CD4-positive, alpha-beta T cell treated with Interferon alpha-2 for 1 hour (primary cell): ENCODE measurements around the gene DIP2C.
"Not testable (repeated sequence)": the region's sequence is repeated elsewhere in the genome, so short reads cannot be mapped to it uniquely, and the experiment has no call there.

ENCODE experiments used
- DNase-seq, 2 donors: peaks; one replicate each; pipeline ENCODE4 v3.0.0-alpha.2; 2020 to 2022

DIP2C gene

DNA sequence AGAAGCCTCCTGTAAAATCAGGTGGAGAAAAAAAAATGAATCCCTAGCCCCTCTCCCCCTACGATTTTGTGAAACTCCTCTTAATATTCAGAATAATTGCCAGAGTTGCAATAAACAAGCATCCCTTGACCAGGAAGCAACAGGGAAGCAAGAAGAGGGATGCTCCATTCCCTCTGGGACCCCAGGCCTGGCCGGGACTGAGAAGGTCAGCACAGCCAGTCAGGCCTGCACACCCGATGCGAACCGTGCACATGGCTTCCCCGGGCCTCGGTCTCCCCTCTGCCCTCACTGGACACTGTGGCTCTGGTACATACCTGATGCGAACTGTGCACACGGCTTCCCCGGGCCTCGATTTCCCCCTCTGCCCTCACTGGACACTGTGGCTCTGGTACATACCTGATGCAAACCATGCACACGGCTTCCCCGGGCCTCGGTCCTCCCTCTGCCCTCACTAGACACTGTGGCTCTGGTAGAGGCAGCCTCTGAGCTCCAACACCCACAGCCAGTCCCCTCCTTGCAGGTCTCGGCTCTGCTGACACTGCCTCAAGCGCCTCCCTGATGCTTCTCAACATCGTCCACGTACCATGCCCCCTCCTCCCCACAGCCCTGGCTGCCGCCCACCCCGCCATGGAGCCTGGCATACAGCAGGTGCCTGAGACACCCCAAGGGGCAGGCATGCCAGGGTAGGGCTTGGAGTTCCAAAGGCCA is 138.6 kb downstream of the DIP2C start:
- DNase-seq = no peak

DNA sequence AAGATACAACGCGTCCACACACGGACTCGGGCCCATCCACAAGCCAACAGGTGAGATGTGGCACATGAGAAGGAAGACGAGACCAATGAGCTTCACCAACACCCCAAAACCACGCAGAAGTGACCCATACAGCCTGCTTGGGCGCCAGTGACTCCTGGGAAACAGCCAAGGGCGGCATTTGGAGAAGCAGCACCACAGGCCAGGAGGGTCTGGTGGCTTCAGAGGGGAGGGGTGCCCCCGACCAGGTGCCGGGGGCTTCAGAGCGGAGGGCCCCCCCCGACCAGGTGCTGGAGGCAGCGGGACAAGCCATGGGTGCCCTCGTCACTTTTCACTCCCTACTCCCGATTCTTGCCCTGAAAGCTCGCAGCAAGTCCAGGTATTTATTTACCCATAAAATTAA is 140.1 kb downstream of the DIP2C start:
- no peak for DNase-seq

DNA sequence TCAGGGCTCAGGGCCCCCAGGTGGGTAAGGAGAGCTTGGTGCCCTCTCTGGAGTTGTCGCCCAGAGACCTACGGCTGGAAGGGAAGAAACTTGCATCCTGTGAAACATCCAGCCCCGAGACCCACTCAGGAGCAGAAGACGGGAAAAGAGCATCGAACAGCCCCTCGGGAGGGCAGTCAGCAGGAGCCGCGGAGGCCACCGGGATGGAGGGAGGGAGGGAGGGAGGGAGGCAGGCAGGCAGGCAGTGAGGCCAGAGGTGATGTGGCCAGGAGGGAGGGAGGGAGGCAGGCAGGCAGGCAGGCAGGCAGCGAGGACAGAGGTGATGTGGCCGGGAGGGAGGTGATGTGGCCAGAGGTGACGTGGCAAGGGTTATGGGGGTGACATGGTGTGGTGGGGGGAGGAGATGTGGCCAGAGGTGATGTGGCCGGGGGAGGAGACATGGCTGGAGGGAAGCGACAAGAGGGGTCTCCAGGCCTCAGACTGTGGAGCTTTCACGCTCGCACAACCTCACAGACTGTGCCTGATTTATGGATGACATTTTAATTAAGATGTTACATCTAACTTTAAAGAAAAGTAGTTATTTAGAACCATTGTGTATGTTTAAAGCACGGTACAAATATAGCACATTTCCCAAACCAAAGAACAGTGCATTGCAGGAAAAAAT is 141.1 kb downstream of the DIP2C start:
- no peak for DNase-seq

DNA sequence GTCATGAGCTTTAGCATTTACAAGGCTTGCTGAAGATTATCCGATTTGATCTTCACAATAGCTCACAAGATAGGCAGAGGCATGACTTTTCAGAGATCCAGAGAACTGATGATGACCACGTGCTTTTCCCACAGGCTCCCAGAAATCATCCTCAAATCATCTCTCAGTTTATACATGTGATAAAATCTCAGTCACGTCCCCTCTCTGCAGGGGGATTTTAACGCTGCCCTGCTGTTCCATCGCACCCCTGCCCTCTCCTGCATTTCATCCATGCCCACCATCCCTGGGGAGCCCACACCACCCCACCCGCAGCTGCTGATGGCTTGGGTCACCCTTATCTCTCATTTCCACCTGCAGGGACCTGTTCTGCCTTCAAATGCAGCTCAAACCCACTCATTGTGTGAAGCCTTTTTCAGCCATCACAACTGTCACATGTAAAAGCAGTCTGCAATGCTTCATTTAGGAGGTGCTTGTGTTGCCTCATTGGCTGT is 141.8 kb downstream of the DIP2C start:
- DNase-seq = no peak

DNA sequence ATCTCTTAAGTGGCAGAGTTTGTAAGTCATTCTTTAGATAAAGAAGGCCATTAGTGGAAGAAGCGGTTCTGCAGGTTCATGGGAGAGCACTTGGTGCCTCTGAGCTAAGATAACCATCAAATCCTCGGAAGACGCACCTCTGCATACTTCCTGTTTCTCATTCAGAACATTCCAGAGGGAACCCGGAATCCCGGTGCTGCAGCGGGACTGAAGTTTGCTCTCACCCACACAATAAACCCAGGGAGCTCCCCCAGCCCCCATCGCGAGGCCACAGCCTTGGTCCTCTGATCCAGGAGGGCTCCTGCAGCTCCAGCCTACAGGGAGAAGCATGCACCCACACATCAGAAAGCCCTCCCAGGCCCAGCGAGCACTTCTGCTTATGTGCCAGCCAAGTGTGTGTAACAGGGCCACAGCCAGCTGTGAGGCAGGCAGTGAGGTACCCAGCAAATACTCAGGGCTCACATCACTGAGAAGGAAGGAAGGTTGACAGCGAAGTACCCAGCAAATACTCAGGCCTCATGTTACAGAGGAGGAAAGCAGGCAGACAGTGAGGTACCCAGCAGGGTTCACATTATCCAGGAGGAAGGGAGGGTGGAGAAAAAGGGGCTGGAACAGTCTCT is 142.4 kb downstream of the DIP2C start:
- DNase-seq = no peak

DNA sequence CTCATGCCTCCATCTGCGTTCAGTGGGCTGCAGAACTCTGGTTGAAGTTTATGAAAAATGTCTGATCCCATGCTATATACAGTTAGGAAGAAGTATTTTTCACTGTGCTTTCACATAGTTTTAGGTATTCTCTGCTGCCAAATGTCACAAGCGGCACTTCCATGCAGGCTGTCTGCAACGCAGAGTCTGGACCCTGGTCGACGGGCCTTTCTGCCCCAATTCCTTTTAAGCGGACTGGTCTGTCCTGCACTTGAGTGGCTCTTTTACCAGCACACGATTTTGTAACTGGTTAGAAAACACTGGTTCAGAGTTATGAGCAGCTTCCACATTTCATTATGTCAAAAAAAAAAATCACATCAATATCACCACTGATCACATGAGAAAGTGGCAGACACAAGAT is 143.0 kb downstream of the DIP2C start:
- DNase-seq = no peak

DNA sequence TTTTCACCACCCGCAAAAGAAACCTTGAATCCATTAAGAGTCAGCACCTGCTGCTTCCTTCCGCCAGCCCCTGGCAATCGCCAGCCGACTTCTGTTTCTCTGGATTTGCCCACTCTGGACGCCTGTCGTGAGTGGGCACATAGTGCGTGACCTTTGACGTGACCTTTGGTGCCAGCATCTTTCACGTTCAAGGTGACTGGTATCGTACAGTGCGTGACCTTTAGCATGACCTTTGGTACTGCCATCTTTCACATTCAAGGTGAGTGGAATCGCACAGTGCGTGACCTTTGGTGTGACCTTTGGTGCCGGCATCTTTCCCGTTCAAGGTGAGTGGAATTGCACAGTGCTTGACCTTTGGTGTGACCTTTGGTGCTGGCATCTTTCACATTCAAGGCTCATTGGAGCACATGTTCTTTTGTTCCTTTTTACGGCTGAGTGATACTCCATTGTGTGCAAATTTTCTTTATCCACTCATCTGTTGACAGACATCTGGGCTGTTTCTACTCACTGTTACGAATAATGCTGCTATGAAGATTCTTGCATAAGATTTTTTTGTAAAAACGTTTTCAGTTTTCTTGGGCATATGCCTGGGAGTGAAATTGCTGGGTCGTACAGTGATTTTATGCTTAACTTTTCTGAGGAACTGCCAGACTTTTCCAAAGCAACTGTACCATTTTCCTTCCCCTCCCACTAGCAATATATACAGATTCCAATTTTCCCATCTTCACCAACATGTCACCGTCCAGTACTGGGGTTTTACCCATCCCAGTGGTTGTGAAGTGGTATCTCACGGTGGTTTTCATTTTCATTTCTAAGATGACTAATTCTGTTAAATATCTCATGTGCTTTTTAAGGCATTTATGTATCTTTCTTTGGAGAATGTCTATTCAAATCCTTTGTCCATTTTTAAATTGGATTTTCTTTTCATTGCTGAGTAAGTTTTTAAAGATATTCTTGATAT is 145.3 kb downstream of the DIP2C start:
- DNase-seq = no peak

DNA sequence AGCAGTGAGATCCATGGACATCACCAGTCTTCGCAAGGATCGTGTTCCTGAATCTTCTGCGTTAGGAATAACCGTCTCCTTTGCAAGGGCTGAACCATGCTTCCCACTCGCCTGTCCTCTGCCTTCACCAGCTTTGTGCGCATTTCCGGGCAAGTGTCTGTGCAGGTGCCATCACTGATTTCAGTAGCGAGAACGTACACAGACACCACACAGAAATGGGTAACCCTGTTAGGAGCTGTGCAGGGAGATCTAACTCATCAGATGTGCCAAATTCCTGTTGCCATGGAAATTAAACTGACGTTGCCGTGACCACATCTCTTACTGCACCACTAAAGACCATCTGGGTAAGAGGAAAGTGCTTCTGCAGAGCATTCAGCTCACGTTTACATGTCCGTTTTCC is 146.3 kb downstream of the DIP2C start:
- no peak for DNase-seq

DNA sequence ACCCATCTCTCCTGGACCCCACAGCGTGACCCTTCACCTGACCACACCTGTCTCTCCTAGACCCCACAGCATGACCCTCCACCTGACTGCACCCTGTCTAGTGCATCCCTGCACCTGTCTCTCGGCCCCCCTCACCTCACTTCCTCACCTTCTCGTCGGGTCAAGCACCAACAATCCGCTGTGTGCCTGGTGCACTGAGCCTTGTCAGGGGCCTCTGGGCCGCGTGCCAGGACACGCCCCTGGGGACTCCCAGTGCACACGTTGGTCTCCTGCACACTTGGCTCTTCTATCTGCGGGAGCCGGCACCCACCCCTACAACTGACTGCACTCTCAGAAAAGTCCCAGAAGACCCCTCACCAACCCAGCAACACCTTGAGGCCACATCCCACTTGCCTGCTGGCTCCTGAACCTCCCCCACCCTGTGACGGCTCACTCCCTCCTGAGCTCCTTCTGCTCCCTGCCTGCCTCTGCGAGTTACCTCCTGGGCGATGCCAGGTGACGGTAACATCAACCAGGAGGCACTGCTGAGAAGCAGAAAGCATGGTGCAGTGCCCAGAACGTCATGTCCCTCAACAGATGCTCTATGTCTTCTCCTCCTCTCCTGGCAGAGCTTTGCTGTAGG is 147.6 kb downstream of the DIP2C start:
- no peak for DNase-seq

DNA sequence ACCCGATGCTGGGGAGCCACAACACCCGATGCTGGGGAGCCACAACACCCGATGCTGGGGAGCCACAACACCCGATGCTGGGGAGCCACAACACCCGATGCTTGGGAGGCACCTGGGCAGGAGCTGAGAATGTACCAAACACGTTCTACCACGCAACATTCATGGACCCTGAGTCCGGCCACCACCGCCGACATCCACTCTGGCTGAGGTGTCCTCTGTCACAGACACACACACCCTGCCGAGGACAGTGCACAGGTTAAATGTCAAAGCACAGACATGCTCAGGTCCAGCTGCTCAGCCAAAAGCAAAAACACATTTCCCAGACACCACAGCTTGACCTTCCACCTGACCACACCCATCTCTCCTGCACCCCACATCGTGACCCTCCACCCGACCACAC is 148.4 kb downstream of the DIP2C start:
- no peak for DNase-seq

DNA sequence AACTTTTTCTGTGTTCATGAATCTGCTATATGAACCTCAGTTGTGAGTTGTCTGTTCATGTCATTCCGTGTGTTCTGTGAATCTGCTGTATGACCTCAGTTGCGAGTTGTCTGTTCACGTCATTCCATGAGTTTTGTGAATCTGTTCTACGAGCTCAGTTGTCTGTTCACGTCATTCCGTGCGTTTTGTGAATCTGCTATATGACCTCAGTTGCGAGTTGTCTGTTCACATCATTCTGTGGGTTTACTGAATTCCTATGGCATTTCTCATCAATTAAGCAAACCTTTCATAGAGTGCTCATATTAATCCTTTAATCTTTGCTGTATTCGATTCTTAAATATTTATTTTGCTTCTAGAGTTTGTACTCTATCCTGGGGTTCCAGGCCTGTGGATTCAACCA is 150.6 kb downstream of the DIP2C start:
- no peak for DNase-seq

DNA sequence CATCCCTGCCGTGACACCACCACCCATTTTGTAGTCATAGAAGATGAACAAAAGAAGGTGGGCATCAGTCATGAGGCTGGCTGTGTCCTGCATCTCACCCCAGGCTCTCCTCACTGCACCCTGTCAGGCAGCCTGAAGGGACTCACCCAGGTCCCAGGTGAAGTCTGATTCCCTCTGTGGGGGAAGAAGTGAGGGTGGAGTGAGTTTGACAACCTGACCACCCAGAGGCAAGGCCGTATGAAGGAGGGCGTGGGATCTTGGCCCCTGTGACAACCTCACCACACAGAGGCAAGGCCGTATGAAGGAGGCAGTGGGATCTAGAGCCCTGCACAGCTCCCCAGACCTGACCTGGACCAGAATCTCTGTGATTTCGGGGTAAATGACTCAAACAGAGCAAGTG is 152.5 kb downstream of the DIP2C start:
- no peak for DNase-seq

DNA sequence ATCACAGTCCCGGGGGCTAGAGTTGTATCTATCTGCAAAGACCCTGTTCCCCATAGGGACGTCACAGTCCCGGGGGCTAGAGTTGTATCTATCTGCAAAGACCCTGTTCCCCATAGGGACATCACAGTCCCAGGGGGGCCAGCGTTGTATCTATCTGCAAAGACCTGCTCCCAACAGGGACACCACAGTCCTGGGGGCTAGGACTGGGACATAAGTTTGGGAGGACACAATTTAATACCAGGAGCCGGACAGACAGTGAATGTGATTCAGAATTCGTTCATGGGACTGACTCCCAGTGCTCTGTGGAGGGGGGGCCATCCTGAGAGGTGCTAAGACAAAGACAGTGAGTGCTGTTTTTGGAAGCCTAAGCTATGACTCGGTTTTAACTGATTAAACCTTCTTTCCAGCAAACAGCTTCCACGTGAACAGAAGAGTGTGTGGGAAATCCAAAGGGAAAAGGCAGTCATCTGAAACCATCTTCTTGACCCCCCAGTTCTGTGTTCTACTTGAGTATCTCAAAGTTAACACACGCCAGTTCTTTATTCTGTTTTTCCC is 153.0 kb downstream of the DIP2C start:
- DNase-seq = no peak

DNA sequence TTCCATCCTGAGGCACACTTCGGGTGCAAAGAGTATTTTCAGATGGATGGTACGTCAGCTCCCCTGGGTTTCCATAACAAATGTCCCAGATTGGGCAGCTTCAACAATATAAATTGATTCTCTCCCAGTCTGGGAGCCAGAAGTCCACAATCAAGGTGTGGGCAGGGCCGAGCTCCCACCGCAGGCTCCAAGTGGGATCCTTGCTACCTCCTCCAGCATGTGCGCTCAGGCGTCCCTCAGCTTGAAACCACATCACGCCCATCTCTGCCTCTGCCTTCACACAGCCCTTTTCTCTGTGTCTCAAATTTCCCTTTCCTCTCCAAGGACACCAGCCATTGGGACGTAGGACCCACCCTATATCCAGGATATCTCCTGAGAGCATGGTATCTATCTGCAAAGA is 153.5 kb downstream of the DIP2C start:
- DNase-seq = no peak

DNA sequence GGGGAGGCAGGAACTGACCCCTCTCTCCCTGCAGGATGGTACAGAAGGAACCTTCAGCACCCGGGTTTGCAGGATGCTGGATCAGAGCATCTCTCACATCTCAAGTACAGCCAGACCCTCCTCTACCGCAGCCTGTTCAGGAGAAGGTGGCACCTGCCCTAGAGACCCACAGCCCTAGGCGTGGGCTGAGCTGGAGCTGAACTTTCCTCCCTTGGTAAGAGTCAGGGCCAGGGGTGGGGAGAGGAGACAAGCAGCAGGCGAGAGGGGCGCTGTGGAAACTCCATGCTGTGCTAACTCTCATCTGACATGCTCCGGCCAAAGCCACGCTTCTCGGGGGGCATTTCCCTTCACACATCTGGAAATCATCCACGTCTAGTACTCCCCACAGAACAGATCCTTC is 154.4 kb downstream of the DIP2C start:
- no peak for DNase-seq

DNA sequence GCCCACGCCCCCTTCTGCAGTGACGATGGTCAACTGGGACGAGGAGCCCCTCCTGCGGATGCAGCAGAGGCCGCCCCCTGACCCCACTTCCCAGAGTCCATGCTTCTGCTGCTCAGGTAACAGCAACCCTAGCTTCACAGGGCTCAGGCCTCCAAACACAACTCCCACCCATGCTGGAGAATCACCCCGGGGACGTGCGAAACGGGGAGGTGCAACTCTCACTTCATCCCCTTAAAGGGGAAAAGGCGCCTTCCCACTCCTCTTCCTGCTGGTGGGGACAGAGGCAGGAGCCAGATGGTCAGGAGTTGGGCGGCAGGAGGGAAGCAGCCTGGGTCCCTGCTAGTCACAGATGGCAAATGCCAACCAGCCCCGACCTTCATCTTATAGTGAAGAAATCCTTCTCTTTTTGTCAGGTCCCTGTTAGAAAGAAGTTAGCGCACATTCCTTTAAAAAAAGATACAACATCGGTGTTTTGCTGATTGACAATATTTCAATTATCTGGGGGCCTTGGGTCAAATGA is 155.4 kb downstream of the DIP2C start:
- DNase-seq = no peak

DNA sequence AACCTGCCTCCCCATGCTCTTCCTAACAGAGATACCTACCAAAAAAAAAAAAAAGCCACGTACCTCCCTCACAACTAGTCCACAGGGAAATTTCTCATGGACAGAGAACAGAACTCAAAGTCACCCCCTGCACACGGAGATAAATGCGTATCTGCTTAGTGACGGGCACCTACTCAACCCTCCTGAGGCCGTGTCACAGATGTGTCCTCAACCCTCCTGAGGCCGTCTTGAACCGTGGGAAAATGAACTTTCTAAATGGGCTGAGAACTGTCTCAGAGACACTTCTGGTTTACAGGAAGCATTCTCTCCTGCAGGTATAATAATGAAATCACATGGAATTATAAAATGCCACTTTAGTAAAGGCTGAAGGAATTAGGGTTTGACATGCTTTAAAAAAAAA is 155.9 kb downstream of the DIP2C start:
- no peak for DNase-seq

DNA sequence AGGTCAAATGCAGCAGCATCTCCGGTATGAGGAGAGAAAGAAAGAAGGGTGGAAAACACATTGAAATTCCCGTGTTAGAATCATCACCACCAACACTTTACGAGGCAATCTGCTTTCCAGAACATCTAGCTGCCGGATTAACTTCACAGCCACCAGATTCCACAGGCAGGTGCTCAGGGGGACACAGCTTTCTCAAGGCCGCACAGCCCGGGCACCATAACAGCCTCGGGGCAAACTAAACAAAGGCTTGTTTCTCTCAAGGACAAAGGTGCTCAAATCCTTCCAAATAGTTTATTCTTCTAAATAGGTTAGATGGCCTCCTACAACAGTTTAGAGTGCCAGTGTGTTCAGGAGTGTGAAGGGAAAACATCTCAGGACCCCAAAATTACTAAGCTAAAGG is 156.3 kb downstream of the DIP2C start:
- DNase-seq = no peak

DNA sequence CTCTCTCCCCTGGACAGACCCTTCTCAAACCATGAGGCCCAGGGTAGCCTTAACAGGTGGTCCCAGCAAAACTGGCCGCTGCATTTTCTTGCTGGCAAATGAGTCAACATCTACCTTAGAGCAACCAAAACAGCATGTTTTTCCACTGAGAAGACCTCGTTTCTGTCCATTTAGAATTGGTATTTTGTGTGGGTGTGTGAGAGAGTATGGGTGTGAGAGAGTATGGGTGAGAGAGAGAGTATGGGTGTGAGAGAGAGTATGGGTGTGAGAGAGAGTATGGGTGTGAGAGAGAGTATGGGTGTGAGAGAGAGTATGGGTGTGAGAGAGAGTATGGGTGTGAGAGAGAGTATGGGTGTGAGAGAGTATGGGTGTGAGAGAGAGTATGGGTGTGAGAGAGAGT is 157.1 kb downstream of the DIP2C start:
- not testable (repeated sequence) for DNase-seq

DNA sequence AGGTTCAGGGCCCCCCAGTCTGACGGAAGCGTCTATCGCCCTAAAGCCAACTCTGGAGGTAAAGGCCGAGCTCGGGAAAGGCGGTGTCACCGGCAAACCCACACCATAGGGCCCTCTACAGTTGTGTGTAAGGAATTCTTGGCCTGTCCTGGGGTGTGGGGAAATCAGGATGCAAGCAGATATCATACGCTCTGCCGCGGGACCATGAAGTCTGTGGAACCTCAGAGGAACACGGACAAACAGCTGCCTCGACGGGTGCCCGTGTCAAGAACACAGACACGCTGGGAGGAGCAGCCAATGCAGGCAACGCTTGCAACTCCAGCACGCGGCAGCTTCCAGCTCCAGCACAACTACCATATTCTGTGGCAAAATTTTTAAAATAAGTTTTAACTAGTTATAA is 157.9 kb downstream of the DIP2C start:
- no peak for DNase-seq

DNA sequence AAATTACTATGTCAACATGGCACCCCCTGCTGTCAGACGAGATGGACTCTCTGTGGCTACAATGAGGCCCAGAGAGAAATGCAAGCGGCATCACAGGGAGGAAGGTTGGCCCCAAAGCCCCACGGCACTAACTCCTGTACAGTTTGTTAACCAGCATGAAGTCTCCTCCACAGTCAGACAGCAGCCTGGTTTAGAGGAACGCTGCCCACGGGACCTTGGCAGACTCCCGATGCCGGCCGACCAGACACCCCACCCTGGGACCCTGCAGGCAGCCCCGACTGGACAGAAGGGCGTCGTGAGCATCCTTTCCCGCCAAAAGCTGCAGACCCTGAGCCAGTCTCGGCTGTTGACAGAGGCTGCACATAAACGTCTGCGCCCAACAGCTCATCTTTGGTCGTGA is 158.8 kb downstream of the DIP2C start:
- DNase-seq = peak in 1 of 2 donors; percentile 17
